GM21825 (cell line): Measurements from ENCODE around the gene BCL2.

Experiments
- ATAC-seq: cut with Tn5 transposase; IDR thresholded peaks from one replicate; pipeline ENCODE4 v1.9.1; 2021; ENCODE audit warnings: mild to moderate bottlenecking, moderate library complexity; ENCODE audit not compliant: unreplicated experiment

BCL2 gene

GRCh38 chr18:63288311-63288710, 31.3 kb downstream of the BCL2 start:
- ATAC-seq = no peak

- ATAC-seq = no peak
Observed at GRCh38 chr18:63287691-63288220, 31.8 kb downstream of the BCL2 start.

GRCh38 chr18:63286926-63287325, 32.6 kb downstream of the BCL2 start:
- no peak for ATAC-seq

GRCh38 chr18:63284827-63285733, 34.5 kb downstream of the BCL2 start:
- ATAC-seq = peak; percentile 93

- ATAC-seq = no peak
Observed at GRCh38 chr18:63284173-63284799, 35.3 kb downstream of the BCL2 start.

- ATAC-seq = no peak
Observed at GRCh38 chr18:63283305-63284094, 36.1 kb downstream of the BCL2 start.

- no peak for ATAC-seq
Observed at GRCh38 chr18:63282793-63283192, 36.8 kb downstream of the BCL2 start.

GRCh38 chr18:63273222-63273927, 46.2 kb downstream of the BCL2 start:
- no peak for ATAC-seq

- ATAC-seq = no peak
Observed at GRCh38 chr18:63272638-63273037, 46.9 kb downstream of the BCL2 start.

- no peak for ATAC-seq
Observed at GRCh38 chr18:63271881-63272299, 47.7 kb downstream of the BCL2 start.

- ATAC-seq = no peak
Observed at GRCh38 chr18:63271148-63271547, 48.4 kb downstream of the BCL2 start.

GRCh38 chr18:63267975-63268721, 51.4 kb downstream of the BCL2 start:
- no peak for ATAC-seq

- ATAC-seq = no peak
Observed at GRCh38 chr18:63266888-63267790, 52.4 kb downstream of the BCL2 start.

GRCh38 chr18:63265326-63265725, 54.2 kb downstream of the BCL2 start:
- no peak for ATAC-seq

GRCh38 chr18:63264871-63265270, 54.7 kb downstream of the BCL2 start:
- no peak for ATAC-seq

GRCh38 chr18:63263444-63263843, 56.1 kb downstream of the BCL2 start:
- no peak for ATAC-seq

GRCh38 chr18:63262369-63263335, 56.9 kb downstream of the BCL2 start:
- no peak for ATAC-seq

GRCh38 chr18:63261029-63261428, 58.5 kb downstream of the BCL2 start:
- no peak for ATAC-seq
